Measurements from ENCODE around the gene OPN1SW.
A peak's percentile ranks its signal among the peaks of the same experiment; 100 is the strongest.

OPN1SW gene

GRCh38 chr7:128726737-128727072 lies 48.9 kb downstream of the OPN1SW start:
- Histone ChIP-seq H3K4me3 (ENCODE audit: low read length, poor library complexity, severe bottlenecking) (no peak overlapping the region), H3K36me3 (ENCODE audit: insufficient read depth, low read length) (no peaks in the 10 kb centered on the region), H2AFZ (ENCODE audit: low read length) (no peak overlapping the region), H3K9me2 (replicated peaks; ENCODE audit: low read depth, low read length) (no peaks in the 10 kb centered on the region), H3F3A (ENCODE audit: low read depth) (no peaks in the 10 kb centered on the region), H4K20me1 (ENCODE audit: insufficient read depth, low read length, poor library complexity, severe bottlenecking) (no peaks in the 10 kb centered on the region), H3K9me3 (ENCODE audit: insufficient read depth, low read depth, low read length) (no peaks in the 10 kb centered on the region), H3K79me2 (ENCODE audit: insufficient read depth, low read length) (no peaks in the 10 kb centered on the region), H3K4me1 (ENCODE audit: insufficient read depth, low read length, poor library complexity, severe bottlenecking) (no peaks in the 10 kb centered on the region), H3K9ac (ENCODE audit: low read depth, low read length, poor library complexity, severe bottlenecking) (no peak overlapping the region), H3K27me3 (ENCODE audit: insufficient read depth, low read length, poor library complexity, severe bottlenecking) (no peaks in the 10 kb centered on the region), H3K4me2 (ENCODE audit: low read depth, low read length, poor library complexity, severe bottlenecking) (no peak overlapping the region)
- TF ChIP-seq CTCF (conservative IDR thresholded peaks at IDR 0.05; ENCODE audit: low read length) (no peak), EZH2phosphoT487 (IDR thresholded peaks at IDR 0.05; ENCODE audit: borderline replicate concordance) (no peak)

GRCh38 chr7:128726059-128726736 lies 49.4 kb downstream of the OPN1SW start:
- H2AFZ ChIP-seq (ENCODE audit: low read length), result peak overlapping the region; percentile 66

DNA sequence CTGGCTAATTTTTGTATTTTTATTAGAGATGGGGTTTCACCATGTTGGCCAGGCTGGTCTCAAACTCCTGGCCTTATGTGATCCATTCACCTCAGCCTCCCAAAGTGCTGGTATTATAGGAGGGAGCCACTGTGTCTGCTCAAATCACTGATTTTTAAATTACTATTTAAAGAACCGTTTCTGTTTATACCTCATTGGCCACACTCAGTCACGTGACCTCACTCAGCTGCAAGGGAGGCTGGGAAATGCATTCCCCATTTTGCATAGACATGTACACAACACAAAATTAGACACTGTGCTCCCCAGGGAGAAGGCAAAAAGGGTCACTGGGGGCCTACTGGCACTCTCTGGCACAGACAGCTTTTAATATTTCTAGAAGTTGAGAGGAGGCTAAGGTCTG lies 50.1 kb downstream of the OPN1SW start:
- Histone ChIP-seq H3K9me3 (ENCODE audit: insufficient read depth, low read depth, low read length) (no peaks in the 10 kb centered on the region), H4K20me1 (ENCODE audit: insufficient read depth, low read length, poor library complexity, severe bottlenecking) (no peaks in the 10 kb centered on the region), H3K9me2 (replicated peaks; ENCODE audit: low read depth, low read length) (no peaks in the 10 kb centered on the region), H3K4me2 (ENCODE audit: low read depth, low read length, poor library complexity, severe bottlenecking) (no peak overlapping the region), H2AFZ (ENCODE audit: low read length) (peak overlapping the region; percentile 66), H3K9ac (ENCODE audit: low read depth, low read length, poor library complexity, severe bottlenecking) (no peak overlapping the region), H3K4me3 (ENCODE audit: low read length, poor library complexity, severe bottlenecking) (no peak overlapping the region), H3K79me2 (ENCODE audit: insufficient read depth, low read length) (no peaks in the 10 kb centered on the region), H3K27me3 (ENCODE audit: insufficient read depth, low read length, poor library complexity, severe bottlenecking) (no peaks in the 10 kb centered on the region), H3K4me1 (ENCODE audit: insufficient read depth, low read length, poor library complexity, severe bottlenecking) (no peaks in the 10 kb centered on the region), H3K36me3 (ENCODE audit: insufficient read depth, low read length) (no peaks in the 10 kb centered on the region), H3F3A (ENCODE audit: low read depth) (no peaks in the 10 kb centered on the region)
- TF ChIP-seq EZH2phosphoT487 (IDR thresholded peaks at IDR 0.05; ENCODE audit: borderline replicate concordance) (no peak), CTCF (conservative IDR thresholded peaks at IDR 0.05; ENCODE audit: low read length) (no peak)

More at GRCh38 chr7:128726059-128726736, 49.4 kb downstream of the OPN1SW start:
- H3K79me2 ChIP-seq (ENCODE audit: insufficient read depth, low read length), result no peaks in the 10 kb centered on the region
- H3K4me3 ChIP-seq (ENCODE audit: low read length, poor library complexity, severe bottlenecking), result no peak overlapping the region
- H3K9ac ChIP-seq (ENCODE audit: low read depth, low read length, poor library complexity, severe bottlenecking), result no peak overlapping the region
- H3K4me2 ChIP-seq (ENCODE audit: low read depth, low read length, poor library complexity, severe bottlenecking), result no peak overlapping the region
- no peaks in the 10 kb centered on the region for H3K9me3 ChIP-seq (ENCODE audit: insufficient read depth, low read depth, low read length)
- H3K9me2 ChIP-seq (replicated peaks; ENCODE audit: low read depth, low read length), result no peaks in the 10 kb centered on the region
- H3K4me1 ChIP-seq (ENCODE audit: insufficient read depth, low read length, poor library complexity, severe bottlenecking), result no peaks in the 10 kb centered on the region
- H3F3A ChIP-seq (ENCODE audit: low read depth), result no peaks in the 10 kb centered on the region
- no peaks in the 10 kb centered on the region for H3K27me3 ChIP-seq (ENCODE audit: insufficient read depth, low read length, poor library complexity, severe bottlenecking)
- H4K20me1 ChIP-seq (ENCODE audit: insufficient read depth, low read length, poor library complexity, severe bottlenecking), result no peaks in the 10 kb centered on the region
- no peaks in the 10 kb centered on the region for H3K36me3 ChIP-seq (ENCODE audit: insufficient read depth, low read length)
- TF ChIP-seq CTCF (conservative IDR thresholded peaks at IDR 0.05; ENCODE audit: low read length) (no peak), EZH2phosphoT487 (IDR thresholded peaks at IDR 0.05; ENCODE audit: borderline replicate concordance) (no peak)
